IMR-90 (cell line): ENCODE data around the gene FAM124A. TPM values are rescaled to one million over a fixed set of nuclear protein-coding genes. Genes with fewer than 3 reads are reported as not detected.

ENCODE experiments used
- ATAC-seq: fragments of 200-7000 bp; cut with Tn5 transposase; 2 replicates; pipeline ENCODE4 v1.9.1; 2020; ENCODE audit warnings: low read depth, mild to moderate bottlenecking, moderate library complexity
- BruUV-seq: library from RNA; stranded (reverse); fragments of 400-500 nt; replicated peaks from 2 replicates; lab custom pipeline; 2021; lab: Mats Ljungman, UMichigan
- CTCF ChIA-PET: fragments of 300-600 bp; formaldehyde crosslinking; extraction: SDS; loops from one replicate; lab custom pipeline; 2021; ENCODE audit warnings: antibody characterized with exemption; lab: Yijun Ruan, JAX
- POLR2A ChIA-PET: fragments of 300-600 bp; sonication (Branson Sonifier 250); formaldehyde crosslinking; loops from one replicate; lab custom pipeline; 2022; ENCODE audit warnings: antibody characterized with exemption; ENCODE audit not compliant: unreplicated experiment; lab: Charles Lee
- DNase-seq: peaks from one replicate; pipeline ENCODE4 v3.0.0; 2013
- H2AFZ ChIP-seq: replicated peaks from 2 replicates; pipeline ENCODE3; 2013; ENCODE audit warnings: low read length, mild to moderate bottlenecking; ENCODE audit not compliant: poor library complexity
- H2AK5ac ChIP-seq: 2 replicates; pipeline ENCODE4 v1.6.1; 2013; ENCODE audit warnings: low read depth, low read length, inconsistent platforms
- H2AK9ac ChIP-seq: replicated peaks from 2 replicates; pipeline ENCODE3; 2013; ENCODE audit warnings: mild to moderate bottlenecking, low read depth, low read length, moderate library complexity; ENCODE audit not compliant: poor library complexity
- H2BK120ac ChIP-seq: 2 replicates; pipeline ENCODE4 v1.6.1; 2013; ENCODE audit warnings: low read depth, low read length, inconsistent platforms
- H2BK15ac ChIP-seq: 3 replicates; pipeline ENCODE4 v1.6.1; 2013; ENCODE audit warnings: low read depth, low read length, inconsistent platforms
- H2BK20ac ChIP-seq: 2 replicates; pipeline ENCODE4 v1.6.1; 2013; ENCODE audit warnings: low read depth, mild to moderate bottlenecking, inconsistent platforms, low read length, moderate library complexity
- H2BK5ac ChIP-seq: 2 replicates; pipeline ENCODE4 v1.6.1; 2013; ENCODE audit warnings: mild to moderate bottlenecking, low read depth, low read length, inconsistent platforms; ENCODE audit not compliant: poor library complexity, severe bottlenecking
- H3K14ac ChIP-seq: replicated peaks from 2 replicates; pipeline ENCODE4 v1.6.1; 2013; ENCODE audit warnings: low read depth, low read length, inconsistent platforms
- H3K18ac ChIP-seq: 2 replicates; pipeline ENCODE4 v1.6.1; 2013; ENCODE audit warnings: low read depth, low read length, control low read depth
- H3K23ac ChIP-seq: 2 replicates; pipeline ENCODE4 v1.6.1; 2013; ENCODE audit warnings: low read depth, low read length, inconsistent platforms
- H3K27ac ChIP-seq: 2 replicates; pipeline ENCODE4 v1.5.1; 2013; ENCODE audit warnings: mild to moderate bottlenecking, control low read depth, low read length; ENCODE audit not compliant: insufficient read depth
- H3K27me3 ChIP-seq: 2 replicates; pipeline ENCODE4 v1.6.1; 2013; ENCODE audit warnings: low read length; ENCODE audit not compliant: control insufficient read depth, insufficient read depth
- H3K36me3 ChIP-seq: 2 replicates; pipeline ENCODE4 v1.6.1; 2013; ENCODE audit warnings: low read length, mixed read lengths; ENCODE audit not compliant: control insufficient read depth, insufficient read depth
- H3K4ac ChIP-seq: 2 replicates; pipeline ENCODE4 v1.6.1; 2013; ENCODE audit warnings: low read depth, low read length, inconsistent platforms
- H3K4me1 ChIP-seq: 2 replicates; pipeline ENCODE4 v1.6.1; 2013; ENCODE audit warnings: low read length, mixed read lengths; ENCODE audit not compliant: control insufficient read depth, insufficient read depth
- H3K4me2 ChIP-seq: 2 replicates; pipeline ENCODE4 v1.6.1; 2013; ENCODE audit warnings: low read depth, mild to moderate bottlenecking, control low read depth, low read length, moderate library complexity
- H3K4me3 ChIP-seq: 2 replicates; pipeline ENCODE4 v1.5.1; 2013; ENCODE audit warnings: low read depth, mild to moderate bottlenecking, control low read depth, low read length, moderate library complexity; ENCODE audit not compliant: insufficient read depth
- H3K56ac ChIP-seq: 2 replicates; pipeline ENCODE4 v1.6.1; 2013; ENCODE audit warnings: low read length, inconsistent platforms; ENCODE audit not compliant: insufficient read depth; ENCODE audit errors: extremely low read depth
- H3K79me1 ChIP-seq, 2 experiments: 2 replicates each; pipeline ENCODE4 v1.6.1; 2013; ENCODE audit warnings: low read length in 2 of 2, inconsistent platforms in 1 of 2, low read depth in 1 of 2
- H3K9ac ChIP-seq: 2 replicates; pipeline ENCODE4 v1.6.1; 2013; ENCODE audit warnings: low read depth, low read length, control low read depth
- H3K9me1 ChIP-seq: 2 replicates; pipeline ENCODE4 v1.6.1; 2013; ENCODE audit warnings: low read length, inconsistent platforms; ENCODE audit not compliant: insufficient read depth
- H3K9me3 ChIP-seq: 2 replicates; pipeline ENCODE4 v1.6.1; 2013; ENCODE audit warnings: low read length; ENCODE audit not compliant: control insufficient read depth, insufficient read depth
- H4K20me1 ChIP-seq: 2 replicates; pipeline ENCODE4 v1.6.1; 2013; ENCODE audit warnings: low read length, inconsistent platforms; ENCODE audit not compliant: insufficient read depth
- H4K5ac ChIP-seq: 2 replicates; pipeline ENCODE4 v1.6.1; 2013; ENCODE audit warnings: mild to moderate bottlenecking, low read depth, low read length, control low read depth
- H4K8ac ChIP-seq, 2 experiments: 2 replicates each; pipeline ENCODE4 v1.6.1; 2013; ENCODE audit warnings: low read depth in 2 of 2, low read length in 2 of 2, control low read depth in 1 of 2, inconsistent platforms in 1 of 2
- H4K91ac ChIP-seq: 2 replicates; pipeline ENCODE4 v1.6.1; 2013; ENCODE audit warnings: low read depth, low read length, inconsistent platforms; ENCODE audit not compliant: insufficient read depth
- BHLHE40 ChIP-seq: fragments of 150-350 bp; IDR thresholded peaks from 2 replicates; pipeline ENCODE4 v1.6.1; 2016; ENCODE audit warnings: mild to moderate bottlenecking, low read depth, low read length
- CHD1 ChIP-seq: IDR thresholded peaks from 2 replicates; pipeline ENCODE4 v1.6.1; 2012; ENCODE audit warnings: low read depth, low read length, improper control_type of control experiment
- CTCF ChIP-seq: conservative IDR thresholded peaks from 2 replicates; pipeline ENCODE4 v1.5.1; 2012; ENCODE audit warnings: mild to moderate bottlenecking, low read depth, low read length, improper control_type of control experiment
- FOS ChIP-seq: fragments of 150-350 bp; IDR thresholded peaks from 2 replicates; pipeline ENCODE4 v1.6.1; 2016; ENCODE audit warnings: low read depth, low read length
- MAFK ChIP-seq: IDR thresholded peaks from 2 replicates; pipeline ENCODE4 v1.6.1; 2012; ENCODE audit warnings: low read depth, low read length, improper control_type of control experiment
- MAZ ChIP-seq: IDR thresholded peaks from 2 replicates; pipeline ENCODE4 v1.6.1; 2012; ENCODE audit warnings: low read depth, mild to moderate bottlenecking, low read length, improper control_type of control experiment, moderate library complexity, borderline replicate concordance
- MXI1 ChIP-seq: IDR thresholded peaks from 2 replicates; pipeline ENCODE4 v1.6.1; 2012; ENCODE audit warnings: low read depth, mild to moderate bottlenecking, low read length, moderate library complexity, borderline replicate concordance
- NFE2L2 ChIP-seq: fragments of 150-350 bp; IDR thresholded peaks from 2 replicates; pipeline ENCODE4 v1.6.1; 2016; ENCODE audit warnings: low read depth, mild to moderate bottlenecking, low read length
- RCOR1 ChIP-seq: IDR thresholded peaks from 2 replicates; pipeline ENCODE4 v1.6.1; 2012; ENCODE audit warnings: mild to moderate bottlenecking, low read length, improper control_type of control experiment; ENCODE audit not compliant: insufficient replicate concordance
- RFX5 ChIP-seq: IDR thresholded peaks from 2 replicates; pipeline ENCODE4 v1.8.0; 2012; ENCODE audit warnings: low read depth, mild to moderate bottlenecking, low read length, moderate library complexity
- SMC3 ChIP-seq: fragments of 150-350 bp; IDR thresholded peaks from 2 replicates; pipeline ENCODE4 v1.6.1; 2016; ENCODE audit warnings: low read depth, mild to moderate bottlenecking, antibody characterized with exemption, low read length, moderate library complexity
- USF2 ChIP-seq: fragments of 150-350 bp; IDR thresholded peaks from 2 replicates; pipeline ENCODE4 v1.6.1; 2017; ENCODE audit warnings: mild to moderate bottlenecking, antibody characterized with exemption, low read length, low read depth
- WGBS, 2 experiments: methylation state at CpG; one replicate each; pipeline versions ENCODE4 v1.1.5 to v1.1.7; 2013; ENCODE audit warnings: missing lambda C conversion rate in 2 of 2; ENCODE audit not compliant: insufficient read length in 1 of 2; ENCODE audit errors: extremely low coverage in 2 of 2; 5-methylcytosine and 5-hydroxymethylcytosine counted together
- dilution Hi-C: fragments of 300-500 bp; cut with HindIII; formaldehyde crosslinking; loops from one replicate; pipeline ENCODE4 v1.14.3; 2018; ENCODE audit warnings: low sequenced_read_pairs; ENCODE audit not compliant: unreplicated experiment
- in situ Hi-C: fragments of 300-500 bp; cut with MboI; formaldehyde crosslinking; loops from 3 replicates; pipeline ENCODE4 v1.14.3; 2019; ENCODE audit warnings: low sequenced_read_pairs, inconsistent platforms, mixed read lengths
- intact Hi-C: fragments of 100-400 bp; cut with micrococcal nuclease; formaldehyde crosslinking; loops from 2 replicates; pipeline ENCODE4 v1.10.0; 2022
- polyA plus RNA-seq, 3 experiments: library from polyadenylated mRNA; depleted of rRNA; stranded (reverse); fragments of >200 nt; gene quantifications; 2 replicates each; pipeline ENCODE4 v1.2.3, GENCODE V29; 2012; ENCODE audit warnings: low replicate concordance in 1 of 3
- total RNA-seq: library from RNA; depleted of rRNA; stranded (reverse); fragments of >200 nt; gene quantifications from 2 replicates; pipeline ENCODE4 v1.2.3, GENCODE V29; 2012

The FAM124A gene
- total and polyA plus RNA-seq, 2 of the 4 experiments (the other 2 are of a cell fraction), result 0.03 TPM; not detected in 1

GRCh38 chr13:51270623-51271415, 48.6 kb downstream of the FAM124A start (continued):
- no peak for TF ChIP-seq FOS

- Histone ChIP-seq H3K36me3 (no peaks in the 10 kb centered on the region), H3K79me1 (no peaks in the 10 kb centered on the region), H3K27me3 (peaks cover 4% of the 10 kb centered on the region), H3K9ac (no peak overlapping the region), H2BK15ac (no peak overlapping the region), H3K4me1 (peaks cover 9% of the 10 kb centered on the region; the same call in 1 of the 2 replicates), H4K20me1 (no peaks in the 10 kb centered on the region), H3K4me2 (no peak overlapping the region), H2AK5ac (no peak overlapping the region), H3K27ac (no peak overlapping the region), H3K9me3 (no peaks in the 10 kb centered on the region), H2AK9ac (no peak overlapping the region), H3K23ac (no peak overlapping the region), H3K4me3 (no peak overlapping the region), H2AFZ (no peak overlapping the region), H3K56ac (no peak overlapping the region), H3K18ac (no peak overlapping the region), H3K4ac (no peak overlapping the region), H4K8ac (no peak overlapping the region), H3K14ac (no peak overlapping the region), H4K5ac (no peak overlapping the region), H4K91ac (no peak overlapping the region), H2BK20ac (no peak overlapping the region), H3K9me1 (0 out of 2 replicates have a peak, but pooled peaks cover 4% of the 10 kb centered on the region), H2BK5ac (no peak overlapping the region), H2BK120ac (no peak overlapping the region)
- DNase-seq, result no peak
- no TSS peak for BruUV-seq
- TF ChIP-seq BHLHE40, result no peak
- TF ChIP-seq MXI1, result no peak
- no peak for TF ChIP-seq MAZ
- no peak for TF ChIP-seq FOS
- no peak for TF ChIP-seq MAFK
- TF ChIP-seq CTCF, result no peak
- no peak for TF ChIP-seq NFE2L2
- no peak for TF ChIP-seq RFX5
- no peak for TF ChIP-seq CHD1
- TF ChIP-seq SMC3, result no peak
- TF ChIP-seq RCOR1, result no peak
- no peak for TF ChIP-seq USF2
- intact Hi-C loops, result no loop called here
- dilution Hi-C loops, result no loop called here
- 64% methylated on average over 5 of the region's 10 CpGs; no CpG with 5 or more reads in 1 of the 2 experiments for WGBS, 2 experiments
- POLR2A ChIA-PET, result interaction anchor here (0.6 kb wide), 1 partner anchor 468 kb away, joined by 3 read pairs; no protein-coding TSS in a partner anchor
- in situ Hi-C loops, result no loop called here
- CTCF ChIA-PET, result interaction anchor here (2.1 kb wide), 1 partner anchor 15 kb away, joined by 7 read pairs; no protein-coding TSS in a partner anchor
- ATAC-seq, result no peak
Measured at GRCh38 chr13:51271528-51272085, 49.4 kb downstream of the FAM124A start.
